Activated CD4-positive, alpha-beta T cell treated with anti-CD3 and anti-CD28 coated beads, Interleukin-2, amount 10 ng/mL, durations not matched to agents 24 days and 14 days (primary cell): ENCODE measurements around the gene PPP2R3B. TPM values are rescaled to one million over a fixed set of nuclear protein-coding genes. Genes with fewer than 3 reads are reported as not detected.
"Not testable (repeated sequence)": the region's sequence is repeated elsewhere in the genome, so short reads cannot be mapped to it uniquely, and the experiment has no call there.

Experiments
- DNase-seq: peaks from one replicate; pipeline ENCODE4 v3.0.0; 2022
- H3K27ac Mint-ChIP-seq: one replicate; pipeline ENCODE4 v1.8.0; 2022; ENCODE audit warnings: mild to moderate bottlenecking, mixed read lengths
- H3K27me3 Mint-ChIP-seq: one replicate; pipeline ENCODE4 v1.8.0; 2022; ENCODE audit warnings: mixed read lengths
- H3K36me3 Mint-ChIP-seq: one replicate; pipeline ENCODE4 v1.8.0; 2022; ENCODE audit warnings: low read depth, mild to moderate bottlenecking, mixed read lengths
- H3K4me1 Mint-ChIP-seq: one replicate; pipeline ENCODE4 v1.8.0; 2021; ENCODE audit warnings: mixed read lengths
- H3K4me3 Mint-ChIP-seq: one replicate; pipeline ENCODE4 v1.8.0; 2022; ENCODE audit warnings: mild to moderate bottlenecking, moderate library complexity, mixed read lengths
- H3K9me3 Mint-ChIP-seq: one replicate; pipeline ENCODE4 v1.8.0; 2021; ENCODE audit warnings: mixed read lengths
- intact Hi-C: fragments of 100-400 bp; cut with micrococcal nuclease; formaldehyde crosslinking; loops from one replicate; pipeline ENCODE4 v1.15.1; 2023
- total RNA-seq: library from RNA; stranded (reverse); gene quantifications from 2 replicates; pipeline ENCODE4 v1.2.3, GENCODE V29; 2022

PPP2R3B gene
- total RNA-seq, 1 donor from 2014 or later, result 47.8 TPM

- Mint-ChIP-seq H3K4me3 (peak overlapping the region; percentile 60), H3K27me3 (no peaks in the 10 kb centered on the region), H3K9me3 (peaks cover 4% of the 10 kb centered on the region), H3K4me1 (peaks cover 18% of the 10 kb centered on the region), H3K36me3 (peaks cover 50% of the 10 kb centered on the region), H3K27ac (peak overlapping the region; percentile 90)
- intact Hi-C loops, result loop anchor here (1.0 kb wide), 1 partner anchor 29 kb away; no protein-coding TSS in a partner anchor
- DNase-seq, result peak; percentile 82
Observed at GRCh38 chrX:357693-358471, 28.8 kb downstream of the PPP2R3B start.

- no peaks in the 10 kb centered on the region for H3K27me3 Mint-ChIP-seq
- peaks cover 18% of the 10 kb centered on the region for H3K4me1 Mint-ChIP-seq
- DNase-seq, result no peak
- intact Hi-C loops, result loop anchor here (1.0 kb wide), 1 partner anchor 30 kb away; no protein-coding TSS in a partner anchor
- peak overlapping the region; percentile 90 for H3K27ac Mint-ChIP-seq
- peaks cover 4% of the 10 kb centered on the region for H3K9me3 Mint-ChIP-seq
- peak overlapping the region; percentile 60 for H3K4me3 Mint-ChIP-seq
- peaks cover 45% of the 10 kb centered on the region for H3K36me3 Mint-ChIP-seq
Observed at GRCh38 chrX:357035-357692, 29.5 kb downstream of the PPP2R3B start.

- no peaks in the 10 kb centered on the region for H3K27me3 Mint-ChIP-seq
- H3K36me3 Mint-ChIP-seq, result peaks cover 40% of the 10 kb centered on the region
- H3K4me1 Mint-ChIP-seq, result peaks cover 18% of the 10 kb centered on the region
- no peak for DNase-seq
- H3K4me3 Mint-ChIP-seq, result peak overlapping the region; percentile 60
- intact Hi-C loops, result loop anchor here (1.0 kb wide), 1 partner anchor 31 kb away; no protein-coding TSS in a partner anchor
- peak overlapping the region; percentile 90 for H3K27ac Mint-ChIP-seq
- peaks cover 4% of the 10 kb centered on the region for H3K9me3 Mint-ChIP-seq
Observed at GRCh38 chrX:356385-357034, 30.2 kb downstream of the PPP2R3B start.

GRCh38 chrX:355329-356050 lies 31.2 kb downstream of the PPP2R3B start:
- H3K36me3 Mint-ChIP-seq, result peaks cover 29% of the 10 kb centered on the region
- H3K9me3 Mint-ChIP-seq, result no peaks in the 10 kb centered on the region
- H3K27ac Mint-ChIP-seq, result no peak overlapping the region
- H3K4me3 Mint-ChIP-seq, result no peak overlapping the region
- no peak for DNase-seq
- H3K27me3 Mint-ChIP-seq, result no peaks in the 10 kb centered on the region
- H3K4me1 Mint-ChIP-seq, result peaks cover 18% of the 10 kb centered on the region
- intact Hi-C loops, result no loop called here

GRCh38 chrX:353566-354535 lies 32.9 kb downstream of the PPP2R3B start:
- intact Hi-C loops, result no loop called here
- no peak for DNase-seq
- H3K27ac Mint-ChIP-seq, result no peak overlapping the region
- H3K27me3 Mint-ChIP-seq, result no peaks in the 10 kb centered on the region
- H3K36me3 Mint-ChIP-seq, result peaks cover 18% of the 10 kb centered on the region
- H3K9me3 Mint-ChIP-seq, result no peaks in the 10 kb centered on the region
- peaks cover 18% of the 10 kb centered on the region for H3K4me1 Mint-ChIP-seq
- no peak overlapping the region for H3K4me3 Mint-ChIP-seq

- H3K9me3 Mint-ChIP-seq, result no peaks in the 10 kb centered on the region
- H3K36me3 Mint-ChIP-seq, result peaks cover 14% of the 10 kb centered on the region
- intact Hi-C loops, result no loop called here
- no peak overlapping the region for H3K27ac Mint-ChIP-seq
- DNase-seq, result no peak
- peaks cover 16% of the 10 kb centered on the region for H3K4me1 Mint-ChIP-seq
- no peak overlapping the region for H3K4me3 Mint-ChIP-seq
- H3K27me3 Mint-ChIP-seq, result no peaks in the 10 kb centered on the region
Observed at GRCh38 chrX:352582-353314, 34.0 kb downstream of the PPP2R3B start.

GRCh38 chrX:352181-352580 lies 34.5 kb downstream of the PPP2R3B start:
- H3K27ac Mint-ChIP-seq, result no peak overlapping the region
- H3K27me3 Mint-ChIP-seq, result no peaks in the 10 kb centered on the region

GRCh38 chrX:351736-352135 lies 35.0 kb downstream of the PPP2R3B start:
- Mint-ChIP-seq H3K27me3 (no peaks in the 10 kb centered on the region), H3K27ac (no peak overlapping the region), H3K36me3 (peaks cover 8% of the 10 kb centered on the region), H3K4me3 (no peak overlapping the region), H3K4me1 (peaks cover 6% of the 10 kb centered on the region), H3K9me3 (no peaks in the 10 kb centered on the region)
- intact Hi-C loops, result no loop called here
- DNase-seq, result no peak

More at GRCh38 chrX:352181-352580, 34.5 kb downstream of the PPP2R3B start:
- no peaks in the 10 kb centered on the region for H3K9me3 Mint-ChIP-seq
- no peak for DNase-seq
- peaks cover 8% of the 10 kb centered on the region for H3K36me3 Mint-ChIP-seq
- H3K4me1 Mint-ChIP-seq, result peaks cover 10% of the 10 kb centered on the region
- no peak overlapping the region for H3K4me3 Mint-ChIP-seq
- intact Hi-C loops, result no loop called here

GRCh38 chrX:351324-351641 lies 35.4 kb downstream of the PPP2R3B start:
- H3K36me3 Mint-ChIP-seq, H3K9me3 Mint-ChIP-seq, H3K27ac Mint-ChIP-seq, H3K4me3 Mint-ChIP-seq, intact Hi-C loops, H3K27me3 Mint-ChIP-seq, DNase-seq, H3K4me1 Mint-ChIP-seq: not testable (repeated sequence)

GRCh38 chrX:350534-351323 lies 36.0 kb downstream of the PPP2R3B start:
- Mint-ChIP-seq H3K27me3 (no peaks in the 10 kb centered on the region), H3K36me3 (peaks cover 10% of the 10 kb centered on the region), H3K27ac (no peak overlapping the region), H3K4me1 (peaks cover 2% of the 10 kb centered on the region), H3K9me3 (no peaks in the 10 kb centered on the region), H3K4me3 (no peak overlapping the region)
- no peak for DNase-seq
- intact Hi-C loops, result no loop called here

- no peak overlapping the region for H3K4me3 Mint-ChIP-seq
- DNase-seq, result no peak
- H3K9me3 Mint-ChIP-seq, result no peaks in the 10 kb centered on the region
- peaks cover 2% of the 10 kb centered on the region for H3K4me1 Mint-ChIP-seq
- intact Hi-C loops, result no loop called here
- no peaks in the 10 kb centered on the region for H3K27me3 Mint-ChIP-seq
- no peak overlapping the region for H3K27ac Mint-ChIP-seq
- H3K36me3 Mint-ChIP-seq, result peaks cover 12% of the 10 kb centered on the region
Observed at GRCh38 chrX:350148-350533, 36.6 kb downstream of the PPP2R3B start.

GRCh38 chrX:349702-350101 lies 37.0 kb downstream of the PPP2R3B start:
- Mint-ChIP-seq H3K4me1 (peaks cover under 1% of the 10 kb centered on the region), H3K27ac (no peak overlapping the region), H3K4me3 (no peak overlapping the region), H3K36me3 (peaks cover 16% of the 10 kb centered on the region), H3K27me3 (no peaks in the 10 kb centered on the region), H3K9me3 (no peaks in the 10 kb centered on the region)
- DNase-seq, result no peak
- intact Hi-C loops, result no loop called here
